Measurements from ENCODE around the gene JUN.
A peak's percentile ranks its signal among the peaks of the same experiment; 100 is the strongest.
"Not testable (repeated sequence)": the region's sequence is repeated elsewhere in the genome, so short reads cannot be mapped to it uniquely, and the experiment has no call there.

Gene JUN

DNA sequence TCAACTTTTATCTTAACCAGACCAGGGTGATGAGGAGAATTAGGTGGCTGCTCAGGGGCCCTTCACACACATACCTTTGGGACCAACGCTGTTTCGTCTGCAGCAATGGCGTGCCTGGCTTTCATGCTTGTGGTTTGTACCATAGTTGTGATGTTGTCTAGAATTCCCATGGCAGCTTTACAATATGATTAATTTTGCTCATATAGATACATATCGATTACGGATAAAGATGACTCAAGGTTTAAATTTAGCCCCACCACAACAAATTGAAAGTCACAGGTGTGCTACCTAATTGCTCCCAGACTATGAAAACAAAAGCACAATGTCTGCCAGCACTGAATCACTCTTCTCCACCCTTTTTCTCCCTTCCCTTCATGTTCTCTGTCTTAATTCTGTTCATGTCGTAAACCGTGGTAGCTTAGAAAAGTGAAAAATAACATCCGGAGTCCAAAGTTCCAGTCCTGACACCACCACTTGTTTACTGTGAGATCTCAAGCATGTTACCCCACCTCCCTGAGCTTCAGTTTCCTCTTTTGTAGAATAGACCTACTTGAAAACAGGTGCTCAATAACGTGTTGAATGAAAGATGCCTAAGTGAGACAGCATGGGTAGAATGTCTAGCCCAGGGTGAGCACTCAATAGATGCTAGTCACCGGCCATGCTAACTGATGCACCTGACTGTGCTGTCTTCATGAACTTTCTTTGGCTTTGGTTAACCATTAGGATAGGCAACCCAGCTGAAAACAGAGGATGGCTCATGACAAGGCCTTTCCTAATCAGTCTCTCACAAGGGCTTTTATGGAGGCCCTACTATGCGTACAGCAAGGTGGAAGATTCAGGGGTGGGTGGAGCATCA is 22.1 kb upstream of the JUN start:
- no peak for DNase-seq

DNA sequence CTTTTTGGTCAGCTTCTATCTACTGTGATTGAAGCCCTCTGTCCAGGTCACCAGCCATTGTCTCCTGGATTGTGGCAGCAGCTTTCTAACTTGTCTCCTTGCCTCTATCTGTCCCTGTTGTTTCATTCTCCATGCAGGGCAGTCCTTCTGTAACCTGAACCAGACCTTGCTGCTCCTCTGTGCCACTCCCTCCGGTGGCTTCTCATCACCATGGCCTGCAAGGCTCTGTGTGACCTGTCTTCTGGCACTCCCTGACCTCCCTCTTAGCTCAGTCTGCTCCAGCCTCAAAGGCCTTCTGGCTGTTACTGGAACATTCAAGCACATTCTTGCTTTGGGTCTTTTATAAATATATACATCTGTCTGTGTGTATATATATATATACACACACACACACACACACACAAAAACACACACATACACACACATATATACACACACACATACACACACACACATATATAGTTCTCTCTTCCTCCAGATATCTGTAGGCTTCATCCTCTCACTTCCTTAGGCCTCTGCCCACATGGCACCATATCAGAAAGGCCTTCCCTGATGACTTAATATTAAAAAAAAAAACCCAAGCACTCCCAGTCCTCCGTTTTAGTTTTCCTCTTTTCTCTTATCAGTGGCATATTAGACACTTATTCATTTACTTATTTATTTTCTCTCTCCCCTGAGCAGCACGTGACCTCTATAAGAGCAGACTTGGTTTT is 21.2 kb upstream of the JUN start:
- no peak for DNase-seq

DNA sequence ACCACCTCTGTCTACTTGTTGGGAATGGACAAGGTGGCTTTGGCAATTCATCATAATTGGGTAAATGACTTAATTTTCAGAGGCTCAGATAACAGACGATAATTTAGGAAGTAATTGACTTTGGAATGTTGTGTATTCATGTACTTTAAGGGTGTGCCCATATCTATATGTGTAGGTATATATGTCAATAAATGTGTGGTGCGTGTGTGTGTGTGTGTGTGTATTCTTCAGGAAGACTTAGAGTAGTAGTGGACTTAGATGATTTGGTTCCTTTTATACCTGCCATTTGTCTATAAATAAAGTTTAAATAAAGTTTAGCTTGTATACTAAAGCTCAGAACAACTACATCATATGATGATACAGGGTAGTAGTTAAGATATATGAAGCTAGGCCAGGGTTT is 20.0 kb upstream of the JUN start:
- DNase-seq, result no peak

DNA sequence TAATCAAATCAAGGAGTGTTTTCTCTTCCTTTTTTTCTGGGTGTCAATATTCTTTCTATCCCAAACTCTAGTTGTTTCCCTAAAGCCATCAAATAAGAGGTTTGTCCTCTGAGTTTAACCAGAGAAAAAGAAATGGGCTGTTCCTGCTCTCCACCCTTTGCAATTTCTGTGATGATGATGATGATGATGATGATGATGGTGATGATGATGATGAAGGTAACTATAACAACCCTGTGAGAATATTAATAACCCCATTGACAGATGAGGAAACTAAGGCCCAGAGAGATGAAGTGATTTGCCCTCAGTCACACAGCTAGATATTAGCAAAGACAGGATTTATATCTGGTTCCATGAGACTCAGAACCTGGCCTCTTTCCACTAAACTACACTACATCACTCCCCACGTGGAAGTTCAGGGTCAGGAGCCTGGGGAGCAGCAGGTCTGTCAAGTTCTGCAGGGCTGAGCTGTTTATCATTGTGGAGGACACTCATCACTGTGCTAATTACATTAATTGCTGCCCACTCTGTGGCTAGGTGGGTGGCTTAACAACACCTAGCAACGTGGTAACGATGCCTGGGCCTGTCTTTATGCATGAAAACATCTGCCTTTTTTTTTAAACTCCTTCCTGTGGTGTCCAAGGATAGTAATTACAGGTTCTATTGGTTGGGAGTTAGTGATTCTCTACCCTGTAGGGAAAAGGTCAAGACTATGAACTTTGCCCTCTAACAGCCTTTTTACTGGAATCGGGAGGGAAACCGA is 19.0 kb upstream of the JUN start:
- DNase-seq, result no peak

DNA sequence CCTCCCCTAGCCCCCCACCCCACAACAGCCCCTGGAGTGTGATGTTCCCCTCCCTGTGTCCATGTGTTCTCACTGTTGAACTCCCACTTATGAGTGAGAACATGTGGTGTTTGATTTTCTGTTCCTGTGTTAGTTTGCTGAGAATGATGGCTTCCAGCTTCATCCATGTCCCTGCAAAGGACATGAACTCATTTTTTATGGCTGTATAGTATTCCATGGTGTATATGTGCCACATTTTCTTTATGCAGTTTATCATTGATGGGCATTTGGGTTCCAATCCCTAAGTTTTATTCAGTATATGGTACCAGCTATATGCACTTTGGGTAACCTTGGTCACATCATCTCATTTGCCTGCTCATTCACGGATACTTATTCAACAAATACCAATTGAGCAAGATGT is 17.4 kb upstream of the JUN start:
- DNase-seq, result not testable (repeated sequence)

DNA sequence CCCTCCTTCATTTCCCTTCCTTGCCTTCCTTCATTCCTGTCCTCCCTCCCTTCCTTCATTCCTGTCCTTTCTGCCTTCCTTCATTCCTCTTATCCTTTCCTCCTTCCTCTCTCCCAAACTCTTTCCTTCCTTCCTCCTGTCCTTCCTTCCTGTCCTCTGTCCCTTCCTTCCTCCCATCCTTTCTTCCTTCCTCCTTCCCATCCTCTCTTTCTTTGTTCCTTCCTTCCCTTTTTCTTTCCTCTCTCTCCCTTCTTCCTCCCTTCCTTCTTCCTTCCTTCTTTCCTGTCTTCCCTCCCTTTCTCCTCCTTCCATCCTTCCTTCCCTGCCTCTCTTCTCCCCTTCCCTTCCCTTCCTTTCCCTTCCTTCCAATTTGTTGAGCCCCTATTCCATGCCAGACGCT is 15.8 kb upstream of the JUN start:
- no peak for DNase-seq

DNA sequence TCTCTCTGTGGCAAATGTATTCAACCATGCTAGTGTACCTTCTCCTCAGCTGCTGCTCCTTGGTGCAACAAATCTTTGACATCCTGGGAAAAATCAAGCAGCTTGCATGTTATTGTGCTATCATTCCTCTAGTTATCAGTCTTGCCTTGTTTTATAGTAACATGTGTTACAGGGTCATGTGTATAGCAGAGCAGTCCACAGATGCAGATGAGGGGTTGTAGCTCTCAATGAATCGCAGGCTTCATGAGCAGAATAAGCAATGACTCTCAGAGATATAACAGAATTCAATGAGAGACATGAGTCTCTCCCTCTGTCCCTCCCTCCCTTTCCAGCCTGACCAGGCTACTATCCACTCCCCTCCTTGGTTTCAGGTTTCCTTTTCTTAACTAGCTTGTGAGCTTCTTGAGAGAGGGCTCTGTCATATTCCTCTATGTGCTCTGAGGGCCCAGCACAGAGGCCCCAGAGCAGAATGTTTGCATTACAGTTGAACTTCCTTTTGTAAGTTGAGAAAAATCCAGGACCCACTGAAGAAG is 15.1 kb upstream of the JUN start:
- no peak for DNase-seq

DNA sequence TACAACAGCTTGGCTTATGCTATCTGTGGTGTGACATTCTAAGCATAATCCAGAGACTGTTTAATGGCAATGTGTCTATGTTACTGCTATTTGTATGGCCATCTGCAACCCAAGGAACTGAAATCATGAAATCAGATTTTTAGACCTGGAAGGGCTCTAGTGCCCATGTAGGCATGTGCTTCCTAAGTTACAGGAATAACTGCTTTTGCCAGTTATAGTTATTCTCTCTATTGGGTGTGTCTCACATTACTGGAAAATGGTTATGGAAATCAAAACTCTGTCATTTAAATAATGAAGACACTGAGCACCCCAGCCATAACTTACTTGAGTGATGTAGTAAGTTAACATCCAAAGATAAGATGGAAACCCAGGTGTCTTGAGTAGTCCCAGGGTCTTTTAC is 12.6 kb upstream of the JUN start:
- DNase-seq, result no peak

DNA sequence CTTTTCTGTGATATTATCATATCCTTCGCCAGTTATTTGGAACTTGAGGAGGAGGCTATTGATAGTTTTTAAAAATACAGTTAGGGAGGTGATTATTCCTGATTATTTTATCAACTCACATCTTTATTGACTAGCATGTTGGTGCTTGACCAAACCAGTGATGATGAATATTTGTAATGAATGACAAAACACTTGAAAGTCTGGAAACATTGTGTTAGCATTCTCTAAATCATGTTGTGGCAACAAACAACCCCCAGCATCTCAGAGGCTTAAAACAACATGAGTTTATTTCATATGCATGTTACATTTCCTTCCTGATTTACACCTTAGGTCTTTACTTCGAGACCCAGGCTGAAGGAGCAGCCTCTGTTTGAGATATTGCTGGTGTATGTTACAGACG is 10.7 kb upstream of the JUN start:
- DNase-seq, result no peak

DNA sequence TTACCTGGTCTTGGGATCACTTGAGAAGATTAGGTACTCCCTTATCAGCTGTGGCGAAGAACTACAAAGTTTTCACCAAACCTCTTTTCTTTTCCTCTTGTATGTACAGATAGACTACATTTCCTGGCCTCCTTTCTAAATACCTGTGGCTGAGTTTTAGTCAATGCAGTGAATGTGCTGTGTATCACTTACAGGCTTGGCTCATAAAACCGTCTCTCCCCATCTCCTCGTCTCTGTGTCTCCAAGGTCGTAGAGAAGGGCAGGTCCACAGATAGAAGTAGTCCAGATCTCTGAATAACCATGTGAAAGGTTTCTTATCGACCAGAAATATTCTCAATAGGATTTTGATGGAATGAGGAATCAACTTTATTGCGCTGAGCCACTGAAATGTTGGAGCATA is 9.0 kb upstream of the JUN start:
- no peak for DNase-seq

DNA sequence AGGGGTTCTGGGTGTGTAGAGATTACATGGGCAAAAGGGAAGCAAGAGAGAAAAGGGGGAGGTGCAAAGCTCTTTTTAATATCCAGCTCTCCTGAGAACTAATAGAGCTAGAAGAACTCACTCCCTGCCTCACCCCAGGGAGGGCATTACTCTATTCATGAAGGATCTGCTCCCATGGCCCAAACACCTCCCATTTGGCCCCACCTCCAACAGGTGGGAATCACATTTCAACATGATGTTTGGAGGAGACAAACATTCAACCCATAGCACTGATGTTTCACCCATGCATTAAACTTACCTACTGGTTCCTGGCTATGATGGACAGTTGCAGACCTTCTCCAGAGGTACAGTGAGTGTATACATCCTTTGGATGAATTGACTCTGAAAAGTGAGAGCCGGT is 7.3 kb upstream of the JUN start:
- DNase-seq, result no peak

DNA sequence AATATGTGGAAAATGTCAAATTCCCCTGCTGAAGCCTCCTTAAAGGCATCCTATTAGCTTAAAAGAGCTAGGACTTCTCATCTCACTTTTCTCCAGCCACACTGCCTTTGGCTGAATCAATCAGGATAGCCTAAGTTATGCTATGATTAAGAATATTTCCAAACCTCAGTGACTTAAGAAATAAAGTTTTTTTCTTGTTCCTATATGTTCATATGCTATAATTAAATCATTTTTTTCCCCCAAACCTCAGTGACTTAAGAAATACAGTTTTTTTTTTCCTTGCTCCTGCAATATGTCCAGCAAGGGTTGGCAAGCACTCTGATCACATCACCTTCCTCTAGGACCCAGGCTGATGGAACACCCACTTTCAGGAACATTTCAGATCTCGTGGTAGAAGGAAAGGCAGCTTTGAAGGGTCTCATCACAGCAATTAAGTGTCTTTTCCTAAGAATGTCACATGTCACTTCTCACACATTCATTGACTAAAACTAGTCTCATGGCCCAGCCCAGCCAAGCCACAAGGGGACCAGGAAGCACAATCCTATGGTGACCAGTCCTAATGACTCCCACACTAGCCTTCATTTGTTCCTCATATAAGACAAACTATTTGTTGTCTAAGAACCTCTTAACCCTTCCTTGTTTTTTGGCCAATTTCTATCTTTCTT is 6.3 kb upstream of the JUN start:
- no peak for DNase-seq

DNA sequence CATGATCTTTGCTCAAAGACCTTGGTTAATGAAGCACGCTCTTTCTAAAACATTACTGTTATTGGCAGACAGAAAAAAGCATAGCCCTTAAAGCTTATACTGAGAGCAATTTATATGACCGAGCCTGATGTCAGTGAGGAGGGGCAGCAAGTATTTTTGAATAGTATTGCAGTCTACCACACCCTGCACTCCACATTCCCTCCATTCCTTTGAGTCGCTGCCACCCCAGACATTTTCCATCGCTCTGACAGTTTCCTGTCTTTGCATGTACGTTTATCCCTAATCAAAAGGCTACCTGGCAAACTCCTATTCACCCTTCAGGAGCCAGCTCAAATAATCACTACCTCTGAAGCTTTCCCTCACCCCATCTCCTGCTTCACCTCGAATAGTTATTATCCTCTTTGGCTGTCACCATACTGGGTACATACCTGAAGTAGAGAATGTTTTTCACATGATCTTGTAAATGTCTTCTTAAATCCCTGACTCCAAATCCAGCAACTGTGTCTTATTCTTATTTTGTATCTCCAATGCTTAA is 5.5 kb upstream of the JUN start:
- no peak for DNase-seq

DNA sequence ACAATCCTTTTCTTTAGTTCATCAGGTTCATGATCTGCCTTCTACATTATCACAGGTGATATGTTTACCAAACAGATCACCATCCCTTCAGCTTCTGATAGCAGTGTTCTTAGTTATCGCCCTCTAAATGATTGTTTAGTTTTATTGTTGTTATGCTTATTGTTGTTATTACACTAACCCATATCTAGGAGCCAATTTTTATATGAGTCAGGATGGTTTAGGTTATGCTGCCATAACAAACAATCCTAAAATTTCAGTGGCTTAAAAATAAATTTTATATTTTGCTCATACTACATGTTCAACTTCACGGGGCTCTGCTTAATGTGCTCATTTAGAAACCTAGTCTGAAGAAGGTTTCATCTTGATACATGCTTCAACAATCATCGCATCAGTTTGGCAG is 4.4 kb upstream of the JUN start:
- DNase-seq, result no peak

DNA sequence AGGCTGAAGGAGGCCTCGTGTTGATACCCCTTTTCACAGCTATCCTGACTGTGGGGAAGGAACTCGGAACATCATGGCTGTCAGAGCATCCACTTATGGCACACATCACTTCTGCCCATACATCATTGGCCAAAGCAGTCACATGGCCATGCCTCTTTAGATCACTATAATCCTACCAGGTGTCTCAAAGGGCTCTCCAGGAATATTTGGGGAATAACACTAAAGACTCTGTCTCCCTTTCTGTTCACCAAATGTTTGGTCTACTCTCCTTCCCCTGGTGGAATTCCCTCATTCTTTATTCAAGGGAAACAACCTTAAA is 3.0 kb upstream of the JUN start:
- no peak for DNase-seq

DNA sequence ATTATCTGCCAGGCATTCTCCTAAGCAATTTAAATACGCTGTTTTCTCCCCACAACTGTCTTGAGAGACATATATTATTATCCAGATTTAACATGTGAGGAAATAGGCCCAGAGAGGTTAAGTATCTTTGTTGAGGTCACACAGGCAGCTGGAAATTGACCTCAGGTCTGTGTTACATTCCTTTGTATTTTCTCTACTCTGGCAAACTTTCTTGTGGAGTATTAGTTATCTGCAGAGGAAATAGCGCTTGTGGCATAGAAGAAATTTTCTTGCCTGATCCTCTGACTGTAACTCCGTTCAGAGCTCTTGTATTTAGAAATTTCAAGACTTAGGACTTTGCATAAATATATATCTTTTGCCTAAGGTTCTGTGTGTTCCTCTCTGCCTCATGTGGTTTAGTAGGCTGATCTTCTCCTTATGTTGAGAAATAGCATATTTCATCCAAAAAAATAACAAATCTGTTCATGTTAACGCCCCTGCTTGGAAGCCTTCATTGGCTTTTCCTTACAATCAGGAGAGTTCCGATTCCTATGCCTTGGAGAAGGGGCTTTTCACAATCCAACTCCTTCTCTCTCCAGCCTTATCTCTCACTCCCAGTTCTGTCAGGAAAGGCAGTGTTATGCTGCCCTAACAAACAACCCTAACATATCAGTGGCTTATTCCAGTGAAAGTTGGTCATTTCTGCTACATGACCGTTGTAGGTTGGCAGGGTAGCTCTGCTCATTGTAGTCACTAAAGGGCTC is 2.5 kb upstream of the JUN start:
- no peak for DNase-seq

DNA sequence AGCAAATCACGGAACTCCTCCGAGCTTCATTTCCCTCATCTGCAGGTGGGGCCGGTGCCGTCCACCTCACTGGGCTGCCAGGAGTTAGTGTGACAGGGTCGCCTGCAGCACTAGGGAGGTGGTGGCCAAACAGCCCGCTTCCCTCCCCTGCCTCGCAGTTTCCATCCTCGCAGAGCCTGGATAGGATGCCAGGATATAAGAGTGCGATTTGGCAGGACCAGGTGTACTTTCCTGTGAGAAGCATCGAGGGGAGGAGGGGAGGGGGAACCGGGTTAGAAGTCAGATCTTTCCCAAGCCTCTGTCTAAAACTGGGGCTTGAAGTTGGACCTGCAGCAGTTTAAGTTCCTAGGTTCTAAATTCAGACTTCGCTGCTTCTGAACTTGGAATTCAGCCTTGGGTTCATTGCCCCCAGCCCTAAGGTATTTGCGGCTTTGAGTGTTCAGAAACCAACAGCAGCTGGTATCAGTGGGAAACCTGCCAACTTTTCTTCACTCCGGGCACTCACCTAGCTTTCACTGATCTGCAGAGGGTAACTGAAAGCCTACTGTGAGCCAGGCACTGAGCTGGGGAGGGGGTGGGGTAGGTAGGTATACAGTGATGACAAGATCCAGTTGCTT is 1.7 kb upstream of the JUN start:
- no peak for DNase-seq

DNA sequence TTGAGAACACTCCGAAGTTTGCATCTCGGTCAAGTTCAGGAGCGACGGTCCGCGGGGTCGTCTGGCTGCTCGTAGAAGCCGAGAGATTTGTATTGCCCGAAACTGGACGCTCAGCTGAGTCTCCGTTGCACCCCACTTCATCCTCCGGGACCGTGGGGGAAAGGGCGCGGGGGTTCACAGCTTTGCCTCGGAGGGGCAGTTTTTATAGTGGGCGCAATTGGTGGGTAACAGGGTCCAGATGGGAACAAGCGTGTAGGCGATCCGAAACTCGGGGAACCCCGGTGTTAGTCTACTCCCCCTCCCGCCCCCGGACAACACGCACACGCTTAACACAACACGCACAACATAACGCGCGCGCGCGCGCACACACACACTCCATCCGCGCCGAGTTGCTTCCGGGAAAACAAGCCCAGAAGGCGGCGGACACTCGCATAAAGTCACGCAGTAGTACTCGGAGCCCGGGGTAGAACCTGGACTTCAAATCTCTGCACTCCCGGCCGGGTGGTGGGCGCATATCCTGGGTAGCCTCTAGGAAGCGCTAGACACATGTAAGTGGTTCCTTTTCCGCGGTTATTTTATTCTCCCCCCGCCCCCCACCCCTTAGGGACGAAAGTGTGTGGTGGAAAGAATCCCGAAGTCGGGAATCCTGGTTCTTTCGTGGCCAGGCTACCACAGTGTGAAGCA is 1.1 kb upstream of the JUN start:
- DNase-seq, result peak; percentile 87

DNA sequence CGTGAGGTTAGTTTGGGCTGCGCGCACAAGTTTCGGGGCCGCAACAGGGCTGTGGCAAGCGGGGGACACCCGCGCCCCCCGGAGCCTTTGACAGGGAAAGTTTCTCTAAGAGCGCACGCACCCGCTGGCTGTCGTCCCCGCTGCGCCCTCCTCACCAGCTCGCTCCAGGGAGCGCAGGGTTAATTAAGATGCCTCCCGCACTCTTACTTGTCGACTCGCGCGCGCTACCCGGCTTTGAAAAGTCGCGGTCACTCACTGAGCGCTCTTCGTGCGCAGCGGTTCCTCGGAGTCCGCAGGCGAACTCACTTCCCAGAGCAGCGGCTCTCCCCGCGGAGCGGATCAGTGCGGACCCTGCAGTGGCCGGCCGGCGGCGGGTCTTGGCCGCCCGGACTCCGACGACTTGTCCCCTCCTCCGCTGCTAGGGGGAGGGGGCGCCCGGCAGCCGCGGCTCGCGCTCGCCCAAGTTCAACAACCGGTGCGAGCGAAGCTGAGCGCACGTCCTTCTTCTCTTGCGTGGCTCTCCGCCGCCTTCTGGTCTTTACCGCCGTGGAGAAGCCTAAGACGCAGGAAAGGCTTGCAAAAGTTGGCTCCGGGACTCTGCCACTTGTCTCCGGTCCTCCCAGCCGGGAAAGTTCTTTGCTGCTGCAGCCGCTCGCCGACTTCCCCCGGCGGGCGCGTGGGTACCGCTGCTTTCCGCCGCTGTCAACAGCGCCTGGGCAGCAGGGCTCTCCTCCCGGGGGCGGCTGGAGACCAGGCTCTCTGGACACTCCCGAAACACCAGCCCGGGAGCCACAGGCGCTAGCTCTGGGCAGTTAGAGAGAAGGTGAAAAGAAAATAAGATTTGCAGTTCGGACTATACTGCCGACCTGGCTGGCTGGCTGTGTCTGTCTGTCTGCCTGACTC is 506 bp downstream of the JUN start:
- peak; percentile 90 for DNase-seq

Data from retina (tissue), 1 donor.